IPS-18a (cell line): ENCODE measurements around the gene SLC25A52.
"Not testable (repeated sequence)": the region's sequence is repeated elsewhere in the genome, so short reads cannot be mapped to it uniquely, and the experiment has no call there.

Experiments used
- H3K27ac ChIP-seq: one replicate; pipeline ENCODE4 v1.5.1; 2013; ENCODE audit warnings: low read length
- H3K27me3 ChIP-seq: one replicate; pipeline ENCODE4 v1.6.1; 2013; ENCODE audit warnings: mild to moderate bottlenecking, low read length; ENCODE audit not compliant: control insufficient read depth, insufficient read depth
- H3K36me3 ChIP-seq: one replicate; pipeline ENCODE4 v1.6.1; 2013; ENCODE audit warnings: low read depth, low read length; ENCODE audit not compliant: control insufficient read depth
- H3K4me1 ChIP-seq: one replicate; pipeline ENCODE4 v1.6.1; 2013; ENCODE audit warnings: low read depth, low read length; ENCODE audit not compliant: control insufficient read depth
- H3K4me3 ChIP-seq: one replicate; pipeline ENCODE4 v1.5.1; 2013; ENCODE audit warnings: low read length
- H3K9ac ChIP-seq: one replicate; pipeline ENCODE4 v1.6.1; 2013; ENCODE audit warnings: mild to moderate bottlenecking, low read length, moderate library complexity
- H3K9me3 ChIP-seq: one replicate; pipeline ENCODE4 v1.6.1; 2013; ENCODE audit warnings: low read depth, low read length; ENCODE audit not compliant: control insufficient read depth

SLC25A52 gene

DNA sequence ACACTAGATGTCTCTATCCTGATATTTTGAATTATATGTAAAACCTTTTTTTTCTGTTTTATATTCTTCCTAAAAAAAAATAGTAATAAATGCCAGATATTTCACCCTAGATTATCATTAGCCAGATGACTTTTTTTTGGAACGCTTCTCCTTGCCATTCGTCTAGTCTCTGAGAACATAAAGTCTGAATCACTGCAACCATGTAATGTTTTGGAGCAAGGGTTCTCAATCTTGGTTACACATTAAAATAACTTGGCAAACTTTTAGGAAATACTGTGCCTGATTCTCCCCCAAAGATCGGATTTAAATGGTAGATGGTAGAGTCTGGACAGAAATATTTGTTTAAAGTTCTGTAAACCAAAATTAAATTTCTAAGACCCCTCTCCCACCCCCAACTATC is 21.0 kb downstream of the SLC25A52 start:
- H3K36me3 ChIP-seq, result no peaks in the 10 kb centered on the region
- peaks cover 3% of the 10 kb centered on the region for H3K4me1 ChIP-seq
- no peaks in the 10 kb centered on the region for H3K27me3 ChIP-seq
- H3K9me3 ChIP-seq, result peaks cover 6% of the 10 kb centered on the region
- H3K4me3 ChIP-seq, result no peak overlapping the region
- H3K27ac ChIP-seq, result no peak overlapping the region
- H3K9ac ChIP-seq, result no peak overlapping the region

DNA sequence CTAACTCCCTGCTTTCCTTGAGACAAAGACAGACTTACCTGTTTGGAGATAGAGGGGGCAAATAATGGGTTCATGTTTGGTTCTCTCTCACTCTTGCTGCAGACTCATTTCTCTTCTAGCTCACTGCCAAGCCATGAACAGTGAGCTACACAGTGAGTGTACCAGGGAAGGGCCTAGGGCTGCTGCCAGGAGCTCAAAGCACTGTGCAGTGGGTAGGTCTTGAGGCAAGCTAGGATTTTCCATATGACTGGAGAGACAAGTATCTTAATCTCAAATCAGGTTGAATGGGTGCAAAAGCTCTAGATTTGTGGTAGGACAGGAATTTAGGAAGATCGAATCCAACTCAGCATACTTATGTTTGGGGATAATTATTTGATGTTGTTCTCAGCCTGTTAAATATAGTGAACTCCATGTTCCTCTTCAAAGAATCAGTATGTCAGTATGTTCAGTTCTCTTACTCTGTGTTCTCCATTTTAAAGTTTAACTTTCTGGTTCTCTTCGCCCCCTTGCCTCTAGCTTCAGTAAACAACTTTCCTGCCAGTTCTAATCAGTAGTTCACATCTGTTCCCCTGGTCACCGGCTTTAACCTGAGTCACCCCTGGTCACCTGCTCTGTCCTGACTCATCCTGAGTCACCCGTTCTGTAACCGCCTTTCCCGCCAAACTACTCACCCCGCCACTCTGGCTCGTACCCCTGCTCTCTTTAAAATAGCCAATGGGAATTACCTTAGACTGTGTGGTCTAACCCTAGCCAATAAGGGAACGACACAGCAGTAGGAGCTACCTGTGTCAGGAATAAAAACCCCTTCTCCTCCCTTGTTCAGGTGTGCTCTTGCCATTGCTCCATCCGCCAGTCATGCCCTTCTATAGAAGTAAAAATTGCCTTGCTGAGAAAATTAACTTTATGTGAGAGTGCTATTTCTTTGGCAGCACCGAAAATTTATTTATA is 21.9 kb downstream of the SLC25A52 start:
- Histone ChIP-seq H3K9ac (no peak overlapping the region), H3K4me1 (no peaks in the 10 kb centered on the region), H3K27ac (no peak overlapping the region), H3K27me3 (no peaks in the 10 kb centered on the region), H3K9me3 (peaks cover 6% of the 10 kb centered on the region), H3K4me3 (no peak overlapping the region), H3K36me3 (no peaks in the 10 kb centered on the region)

DNA sequence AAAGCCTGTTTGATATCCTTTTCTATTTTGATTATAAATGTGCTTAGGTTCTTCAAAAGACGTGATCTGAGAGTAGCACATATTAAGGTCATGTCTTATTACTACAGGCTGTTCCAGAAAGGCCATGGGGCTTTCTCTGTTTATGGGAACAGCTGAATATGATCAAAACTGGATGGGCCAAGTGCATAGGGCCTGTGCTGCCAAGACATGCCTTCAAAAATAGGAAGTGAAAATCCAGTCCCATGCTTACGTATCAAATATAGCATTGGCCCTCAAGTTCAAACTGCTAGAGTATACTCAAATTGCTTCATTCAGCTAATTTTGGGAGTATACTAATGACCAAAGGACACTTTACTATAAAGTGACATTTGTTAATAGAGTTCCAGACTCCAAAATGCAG is 24.1 kb downstream of the SLC25A52 start:
- no peaks in the 10 kb centered on the region for H3K9me3 ChIP-seq
- no peaks in the 10 kb centered on the region for H3K4me1 ChIP-seq
- H3K27me3 ChIP-seq, result no peaks in the 10 kb centered on the region
- no peaks in the 10 kb centered on the region for H3K36me3 ChIP-seq
- no peak overlapping the region for H3K4me3 ChIP-seq
- no peak overlapping the region for H3K27ac ChIP-seq
- H3K9ac ChIP-seq, result no peak overlapping the region

GRCh38 chr18:31731628-31732027 is 29.1 kb downstream of the SLC25A52 start:
- no peaks in the 10 kb centered on the region for H3K27me3 ChIP-seq
- no peak overlapping the region for H3K9ac ChIP-seq
- no peaks in the 10 kb centered on the region for H3K9me3 ChIP-seq
- no peak overlapping the region for H3K27ac ChIP-seq
- no peak overlapping the region for H3K4me3 ChIP-seq
- H3K36me3 ChIP-seq, result no peaks in the 10 kb centered on the region
- H3K4me1 ChIP-seq, result no peaks in the 10 kb centered on the region

GRCh38 chr18:31729196-31729595 is 31.5 kb downstream of the SLC25A52 start:
- H3K27me3 ChIP-seq, H3K9me3 ChIP-seq, H3K36me3 ChIP-seq, H3K27ac ChIP-seq, H3K4me1 ChIP-seq, H3K4me3 ChIP-seq, H3K9ac ChIP-seq: not testable (repeated sequence)

DNA sequence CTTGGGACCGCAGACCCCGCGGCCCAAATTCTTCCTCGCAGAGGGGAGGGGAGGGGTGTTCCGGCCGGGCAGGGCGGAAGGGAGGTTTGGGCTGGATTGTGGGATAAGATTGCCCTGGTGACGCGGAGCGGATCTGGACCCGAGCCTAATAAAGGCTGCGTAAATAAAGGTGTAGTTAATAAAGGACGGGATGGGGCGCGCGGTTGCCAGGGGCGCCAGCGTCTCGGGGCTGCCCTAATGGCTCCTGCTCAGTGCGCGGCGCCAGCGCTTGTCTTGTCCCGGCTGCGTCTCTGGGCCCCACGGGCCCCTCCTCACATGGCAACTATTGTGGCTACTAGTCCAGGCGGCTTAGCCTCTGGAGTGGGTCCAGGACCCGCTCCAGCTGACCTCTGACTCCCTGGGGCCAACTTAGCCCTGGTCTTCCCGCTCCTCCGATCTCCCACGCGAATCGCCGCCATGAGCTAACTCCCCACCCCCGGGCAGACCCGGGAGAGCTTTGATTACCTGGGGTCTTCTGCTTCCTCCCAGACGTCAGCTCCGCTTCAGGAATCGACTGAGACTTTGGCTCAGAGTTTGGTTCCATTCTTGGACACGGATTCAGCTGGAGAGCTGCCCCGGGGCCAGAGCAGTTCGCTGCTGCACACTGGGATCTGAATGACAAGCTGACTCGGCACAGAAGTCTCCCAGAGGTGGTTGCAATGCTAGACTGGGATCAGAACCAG is 36.5 kb downstream of the SLC25A52 start:
- H3K36me3 ChIP-seq, result no peaks in the 10 kb centered on the region
- H3K27me3 ChIP-seq, result no peaks in the 10 kb centered on the region
- H3K4me3 ChIP-seq, result no peak overlapping the region
- H3K27ac ChIP-seq, result no peak overlapping the region
- no peak overlapping the region for H3K9ac ChIP-seq
- H3K4me1 ChIP-seq, result no peaks in the 10 kb centered on the region
- no peaks in the 10 kb centered on the region for H3K9me3 ChIP-seq

GRCh38 chr18:31723639-31723989 is 37.1 kb downstream of the SLC25A52 start:
- no peaks in the 10 kb centered on the region for H3K9me3 ChIP-seq
- H3K36me3 ChIP-seq, result no peaks in the 10 kb centered on the region
- no peak overlapping the region for H3K9ac ChIP-seq
- H3K4me3 ChIP-seq, result no peak overlapping the region
- H3K27ac ChIP-seq, result no peak overlapping the region
- H3K4me1 ChIP-seq, result no peaks in the 10 kb centered on the region
- H3K27me3 ChIP-seq, result no peaks in the 10 kb centered on the region

DNA sequence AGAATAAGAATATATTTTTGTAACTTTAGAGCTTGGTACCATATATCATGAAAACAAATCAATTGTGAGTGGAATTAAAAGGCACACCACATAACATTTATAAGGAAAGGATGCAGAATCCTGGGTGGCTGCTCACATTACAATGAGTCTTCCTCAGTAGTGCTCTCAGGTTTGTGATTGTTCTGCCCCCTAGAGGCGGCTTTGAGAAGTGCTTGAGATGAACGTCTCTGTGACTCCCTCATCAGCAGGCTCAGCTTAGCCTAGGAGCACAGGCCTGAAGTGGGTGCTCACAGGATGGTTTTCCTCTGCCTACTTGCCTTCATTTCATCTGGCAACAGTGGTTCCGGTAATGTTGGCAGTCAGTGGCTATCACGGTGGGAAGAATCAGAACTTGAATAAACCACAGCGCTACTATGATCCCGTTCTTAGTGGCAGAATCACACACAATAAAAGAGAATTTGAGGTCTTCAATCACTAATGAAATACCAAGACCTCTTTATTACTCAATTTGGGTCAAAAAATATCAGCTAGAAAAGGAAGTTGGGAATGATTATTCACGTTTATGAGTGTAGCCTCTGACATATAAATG is 38.2 kb downstream of the SLC25A52 start:
- Histone ChIP-seq H3K36me3 (no peaks in the 10 kb centered on the region), H3K27ac (no peak overlapping the region), H3K27me3 (no peaks in the 10 kb centered on the region), H3K4me1 (no peaks in the 10 kb centered on the region), H3K9me3 (no peaks in the 10 kb centered on the region), H3K4me3 (no peak overlapping the region), H3K9ac (no peak overlapping the region)

GRCh38 chr18:31721601-31722000 is 39.1 kb downstream of the SLC25A52 start:
- Histone ChIP-seq H3K4me1 (no peaks in the 10 kb centered on the region), H3K9ac (no peak overlapping the region), H3K9me3 (no peaks in the 10 kb centered on the region), H3K27ac (no peak overlapping the region), H3K27me3 (no peaks in the 10 kb centered on the region), H3K4me3 (no peak overlapping the region), H3K36me3 (no peaks in the 10 kb centered on the region)

GRCh38 chr18:31720867-31721266 is 39.8 kb downstream of the SLC25A52 start:
- Histone ChIP-seq H3K9ac (no peak overlapping the region), H3K9me3 (no peaks in the 10 kb centered on the region), H3K27ac (no peak overlapping the region), H3K36me3 (no peaks in the 10 kb centered on the region), H3K27me3 (no peaks in the 10 kb centered on the region), H3K4me3 (no peak overlapping the region), H3K4me1 (no peaks in the 10 kb centered on the region)

GRCh38 chr18:31719363-31720006 is 41.2 kb downstream of the SLC25A52 start:
- Histone ChIP-seq H3K4me1 (no peaks in the 10 kb centered on the region), H3K9ac (no peak overlapping the region), H3K27me3 (no peaks in the 10 kb centered on the region), H3K9me3 (no peaks in the 10 kb centered on the region), H3K4me3 (no peak overlapping the region), H3K27ac (no peak overlapping the region), H3K36me3 (no peaks in the 10 kb centered on the region)
